Activated T-cell treated with anti-CD3 and anti-CD28 coated beads, Interleukin-2, amount 50 U/mL, for 72 hours (primary cell): ENCODE results near the gene KCNIP1. TPM values are rescaled to one million over a fixed set of nuclear protein-coding genes. Genes with fewer than 3 reads are reported as not detected.

Experiments used
- ATAC-seq, 2 donors: fragments of 150-1000 bp; cut with Tn5 transposase; replicated peaks in 1 of 2; 2 replicates each; pipeline ENCODE4 v1.10.0; 2021; ENCODE audit warnings: moderate library complexity in 2 of 2, mild to moderate bottlenecking in 1 of 2
- DNase-seq, 2 donors: peaks; one replicate each; pipeline ENCODE4 v3.0.0; 2021 to 2022; ENCODE audit warnings: mixed read lengths in 1 of 2
- H3K27ac Mint-ChIP-seq: one replicate; pipeline ENCODE4 v1.8.0; 2022; ENCODE audit warnings: mild to moderate bottlenecking, moderate library complexity, mixed read lengths
- H3K27me3 Mint-ChIP-seq: one replicate; pipeline ENCODE4 v1.8.0; 2022; ENCODE audit warnings: low read depth, mixed read lengths
- H3K36me3 Mint-ChIP-seq, 2 donors: one replicate each; pipeline ENCODE4 v1.8.0; 2022; ENCODE audit warnings: mixed read lengths in 2 of 2, mild to moderate bottlenecking in 1 of 2; ENCODE audit not compliant: insufficient read depth in 2 of 2
- H3K4me1 Mint-ChIP-seq: one replicate; pipeline ENCODE4 v1.8.0; 2022; ENCODE audit warnings: low read depth, mixed read lengths
- H3K4me3 Mint-ChIP-seq, 2 donors: one replicate each; pipeline ENCODE4 v1.8.0; 2022; ENCODE audit warnings: mild to moderate bottlenecking in 2 of 2, mixed read lengths in 2 of 2, moderate library complexity in 2 of 2
- H3K9me3 Mint-ChIP-seq, 2 donors: one replicate each; pipeline ENCODE4 v1.8.0; 2022; ENCODE audit warnings: mixed read lengths in 2 of 2
- total RNA-seq, 2 donors: library from RNA; stranded (reverse); gene quantifications; one replicate each; pipeline ENCODE4 v1.2.3, GENCODE V29; 2022

KCNIP1 gene
- total RNA-seq, 2 donors from 2014 or later: not detected

- H3K27me3 Mint-ChIP-seq: no peaks in the 10 kb centered on the region
- peaks cover 0 to 2% of the 10 kb centered on the region in 2 donors for H3K9me3 Mint-ChIP-seq
- H3K4me3 Mint-ChIP-seq: no peak overlapping the region
- H3K27ac Mint-ChIP-seq: no peak overlapping the region
- no peak for DNase-seq
- ATAC-seq: no peak
- no peaks in the 10 kb centered on the region for H3K4me1 Mint-ChIP-seq
- H3K36me3 Mint-ChIP-seq: no peaks in the 10 kb centered on the region
These were observed 267.7 kb downstream of the KCNIP1 start for GRCh38 chr5:170771496-170771895.

GRCh38 chr5:170773024-170773985 is 269.5 kb downstream of the KCNIP1 start:
- Mint-ChIP-seq H3K27ac (no peak overlapping the region), H3K27me3 (no peaks in the 10 kb centered on the region), H3K9me3 (peaks cover 0 to 2% of the 10 kb centered on the region in 2 donors), H3K36me3 (no peaks in the 10 kb centered on the region), H3K4me3 (no peak overlapping the region), H3K4me1 (no peaks in the 10 kb centered on the region)
- DNase-seq: no peak
- ATAC-seq: no peak

GRCh38 chr5:170774831-170775230 is 271.0 kb downstream of the KCNIP1 start:
- Mint-ChIP-seq H3K4me1 (no peaks in the 10 kb centered on the region), H3K27ac (no peak overlapping the region), H3K9me3 (peaks cover 0 to 2% of the 10 kb centered on the region in 2 donors), H3K36me3 (no peaks in the 10 kb centered on the region), H3K4me3 (no peak overlapping the region), H3K27me3 (no peaks in the 10 kb centered on the region)
- DNase-seq (no peak), ATAC-seq (no peak)

- ATAC-seq (no peak), DNase-seq (no peak)
- Mint-ChIP-seq H3K36me3 (no peaks in the 10 kb centered on the region), H3K9me3 (no peaks in the 10 kb centered on the region), H3K27me3 (no peaks in the 10 kb centered on the region), H3K4me3 (no peak overlapping the region), H3K27ac (no peak overlapping the region), H3K4me1 (no peaks in the 10 kb centered on the region)
These were observed 278.1 kb downstream of the KCNIP1 start for GRCh38 chr5:170781946-170782345.

- H3K9me3 Mint-ChIP-seq: no peaks in the 10 kb centered on the region
- H3K27ac Mint-ChIP-seq: no peak overlapping the region
- H3K27me3 Mint-ChIP-seq: no peaks in the 10 kb centered on the region
- ATAC-seq (no peak), DNase-seq (no peak)
- H3K36me3 Mint-ChIP-seq: no peaks in the 10 kb centered on the region
- no peaks in the 10 kb centered on the region for H3K4me1 Mint-ChIP-seq
- H3K4me3 Mint-ChIP-seq: no peak overlapping the region
These were observed 278.6 kb downstream of the KCNIP1 start for GRCh38 chr5:170782438-170782837.

GRCh38 chr5:170783498-170784247 is 279.9 kb downstream of the KCNIP1 start, which contains the start of gene GABRP:
Gene GABRP, plus strand, starts transcription at chr5:170783725. Its CDS starts 4,891 bp downstream, at chr5:170788616.
- DNase-seq (no peak), ATAC-seq (no peak)
- no peaks in the 10 kb centered on the region for H3K36me3 Mint-ChIP-seq
- no peaks in the 10 kb centered on the region for H3K9me3 Mint-ChIP-seq
- H3K4me3 Mint-ChIP-seq: no peak within 1 kb of the TSS
- H3K27ac Mint-ChIP-seq: no peak within 1 kb of the TSS
- no peaks in the 10 kb centered on the region for H3K4me1 Mint-ChIP-seq
- no peaks in the 10 kb centered on the region for H3K27me3 Mint-ChIP-seq

GRCh38 chr5:170785416-170785815 is 281.6 kb downstream of the KCNIP1 start:
- no peak for DNase-seq
- peaks cover 4% of the 10 kb centered on the region for H3K27me3 Mint-ChIP-seq
- no peak overlapping the region for H3K4me3 Mint-ChIP-seq
- H3K27ac Mint-ChIP-seq: no peak overlapping the region
- H3K36me3 Mint-ChIP-seq: no peaks in the 10 kb centered on the region
- no peak for ATAC-seq
- no peaks in the 10 kb centered on the region for H3K9me3 Mint-ChIP-seq
- H3K4me1 Mint-ChIP-seq: no peaks in the 10 kb centered on the region

Other genes starting within 250 kb of the KCNIP1 start
- 100 to 1,000 TPM; 162 to 190 TPM for gene LCP2, start 206.2 kb upstream of the KCNIP1 start, total RNA-seq
- not detected for gene KCNMB1, start 114.7 kb upstream of the KCNIP1 start, total RNA-seq